HEK293 (cell line): Measurements from ENCODE around the gene RRAS.

Experiments
- ZBTB20 ChIP-seq: fragments of 450-650 bp; formaldehyde crosslinking; IDR thresholded peaks from 2 replicates; pipeline ENCODE4 v1.5.1; 2016; ENCODE audit warnings: missing biosample characterization, missing genetic modification characterization
- ZBTB26 ChIP-seq: fragments of 450-650 bp; formaldehyde crosslinking; optimal IDR thresholded peaks from 2 replicates; pipeline ENCODE3; 2016; ENCODE audit warnings: missing biosample characterization, mild to moderate bottlenecking, missing genetic modification characterization
- ZBTB7A ChIP-seq: fragments of 450-650 bp; formaldehyde crosslinking; IDR thresholded peaks from 2 replicates; pipeline ENCODE4 v1.5.1; 2016; ENCODE audit warnings: low read depth, missing biosample characterization, missing genetic modification characterization
- ZFP69B ChIP-seq: fragments of 450-650 bp; formaldehyde crosslinking; IDR thresholded peaks from 2 replicates; pipeline ENCODE4 v1.5.1; 2016; ENCODE audit warnings: missing biosample characterization, missing genetic modification characterization
- ZNF146 ChIP-seq: fragments of 450-650 bp; formaldehyde crosslinking; IDR thresholded peaks from 2 replicates; pipeline ENCODE4 v1.5.1; 2016; ENCODE audit warnings: missing biosample characterization, missing genetic modification characterization
- ZNF169 ChIP-seq: fragments of 450-650 bp; formaldehyde crosslinking; IDR thresholded peaks from 2 replicates; pipeline ENCODE4 v1.5.1; 2016; ENCODE audit warnings: missing biosample characterization, missing genetic modification characterization
- ZNF266 ChIP-seq: fragments of 450-650 bp; formaldehyde crosslinking; IDR thresholded peaks from 2 replicates; pipeline ENCODE4 v1.5.1; 2016; ENCODE audit warnings: missing biosample characterization, missing genetic modification characterization, low read depth
- ZNF473 ChIP-seq: fragments of 450-650 bp; formaldehyde crosslinking; IDR thresholded peaks from 2 replicates; pipeline ENCODE4 v1.5.1; 2017; ENCODE audit warnings: missing biosample characterization, missing genetic modification characterization
- ZNF530 ChIP-seq: fragments of 450-650 bp; formaldehyde crosslinking; IDR thresholded peaks from 2 replicates; pipeline ENCODE4 v1.5.1; 2016; ENCODE audit warnings: low read depth, missing biosample characterization, missing genetic modification characterization
- ZNF544 ChIP-seq: fragments of 450-650 bp; formaldehyde crosslinking; IDR thresholded peaks from 2 replicates; pipeline ENCODE4 v1.5.0; 2017; ENCODE audit warnings: missing biosample characterization, missing genetic modification characterization
- ZNF571 ChIP-seq: fragments of 450-650 bp; formaldehyde crosslinking; IDR thresholded peaks from 2 replicates; pipeline ENCODE4 v1.5.0; 2017; ENCODE audit warnings: missing biosample characterization, missing genetic modification characterization
- ZNF585B ChIP-seq: fragments of 450-650 bp; formaldehyde crosslinking; IDR thresholded peaks from 2 replicates; pipeline ENCODE4 v1.5.1; 2016; ENCODE audit warnings: missing biosample characterization, missing genetic modification characterization
- ZNF621 ChIP-seq: fragments of 450-650 bp; formaldehyde crosslinking; IDR thresholded peaks from 2 replicates; pipeline ENCODE4 v1.5.1; 2017; ENCODE audit warnings: missing biosample characterization, missing genetic modification characterization
- ZNF629 ChIP-seq: fragments of 450-650 bp; formaldehyde crosslinking; IDR thresholded peaks from 2 replicates; pipeline ENCODE4 v1.5.1; 2017; ENCODE audit warnings: missing biosample characterization, missing genetic modification characterization
- ZNF670 ChIP-seq: fragments of 450-650 bp; formaldehyde crosslinking; IDR thresholded peaks from 2 replicates; pipeline ENCODE4 v1.5.1; 2016; ENCODE audit warnings: missing biosample characterization, missing genetic modification characterization, low read depth
- ZNF785 ChIP-seq: fragments of 450-650 bp; formaldehyde crosslinking; IDR thresholded peaks from 2 replicates; pipeline ENCODE4 v1.5.1; 2016; ENCODE audit warnings: missing biosample characterization, missing genetic modification characterization
- ZSCAN30 ChIP-seq: fragments of 450-650 bp; IDR thresholded peaks from 2 replicates; pipeline ENCODE4 v1.5.1; 2018; ENCODE audit warnings: missing biosample characterization, mild to moderate bottlenecking, missing genetic modification characterization, moderate library complexity
- ZSCAN4 ChIP-seq: fragments of 450-650 bp; formaldehyde crosslinking; IDR thresholded peaks from 2 replicates; pipeline ENCODE4 v1.5.1; 2017; ENCODE audit warnings: missing biosample characterization, missing genetic modification characterization
- TF ChIP-seq, protein P1 (sequence below): fragments of 450-650 bp; formaldehyde crosslinking; IDR thresholded peaks from 2 replicates; pipeline ENCODE4 v1.5.1; 2016; ENCODE audit warnings: missing biosample characterization, missing genetic modification characterization, borderline replicate concordance
- TF ChIP-seq, protein P2 (sequence below): IDR thresholded peaks from 2 replicates; pipeline ENCODE4 v1.6.1; 2011; ENCODE audit warnings: mild to moderate bottlenecking, low read depth, low read length, borderline replicate concordance
- TF ChIP-seq, protein P3 (sequence below): fragments of 450-650 bp; formaldehyde crosslinking; IDR thresholded peaks from 2 replicates; pipeline ENCODE4 v1.5.1; 2017; ENCODE audit warnings: missing biosample characterization, mild to moderate bottlenecking, missing genetic modification characterization, moderate library complexity
- TF ChIP-seq, protein P4 (sequence below): fragments of 450-650 bp; formaldehyde crosslinking; conservative IDR thresholded peaks from 2 replicates; pipeline ENCODE4 v1.5.1; 2016; ENCODE audit warnings: low read depth, missing biosample characterization, missing genetic modification characterization
- TF ChIP-seq, protein P5 (sequence below): fragments of 450-650 bp; formaldehyde crosslinking; IDR thresholded peaks from 2 replicates; pipeline ENCODE4 v1.5.1; 2016; ENCODE audit warnings: missing biosample characterization, missing genetic modification characterization

Gene RRAS

DNA sequence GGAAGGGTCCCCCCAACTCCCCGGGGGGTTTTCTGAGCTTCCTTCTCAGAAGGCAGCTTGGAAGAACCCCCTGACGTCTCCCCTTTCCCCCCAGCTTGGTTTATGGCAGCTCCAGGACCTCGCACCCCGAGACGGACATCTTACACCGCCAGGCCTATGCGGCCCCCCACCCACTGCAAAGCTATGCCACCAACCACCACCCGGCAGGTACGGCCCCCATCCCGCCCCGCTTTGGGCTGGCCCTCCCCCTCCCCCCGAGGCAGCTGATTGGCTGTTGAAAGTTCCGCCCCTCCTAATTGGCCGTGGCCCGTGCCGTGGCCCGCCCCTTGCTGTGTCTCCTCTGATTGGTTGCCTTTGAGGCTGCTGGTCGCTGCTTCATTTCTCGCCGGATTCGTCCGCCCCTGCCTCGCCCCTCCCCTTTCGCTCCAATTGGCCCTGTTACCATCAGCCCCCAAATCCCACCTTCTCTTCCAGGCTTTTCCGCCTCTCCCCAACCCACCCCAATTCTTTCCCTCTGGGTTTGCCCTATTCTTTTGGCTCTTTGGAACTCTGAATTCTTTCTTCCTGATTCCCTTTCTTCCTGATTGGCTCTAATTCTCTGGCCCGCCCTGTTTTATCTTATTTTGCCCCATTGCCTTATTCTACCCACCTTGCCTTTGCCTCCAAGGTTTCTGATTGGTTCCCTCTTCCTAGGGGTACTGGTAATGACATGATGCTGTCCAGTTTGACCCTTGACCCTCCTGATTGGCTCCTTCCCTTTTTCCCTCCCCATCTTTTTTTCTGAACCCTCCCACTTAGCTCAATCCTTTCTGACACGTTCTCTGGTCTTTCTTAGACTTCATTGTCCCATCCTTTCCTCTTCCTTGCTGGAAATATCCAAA lies 46.5 kb downstream of the RRAS start (continued):
- TF ChIP-seq, protein P1, sequence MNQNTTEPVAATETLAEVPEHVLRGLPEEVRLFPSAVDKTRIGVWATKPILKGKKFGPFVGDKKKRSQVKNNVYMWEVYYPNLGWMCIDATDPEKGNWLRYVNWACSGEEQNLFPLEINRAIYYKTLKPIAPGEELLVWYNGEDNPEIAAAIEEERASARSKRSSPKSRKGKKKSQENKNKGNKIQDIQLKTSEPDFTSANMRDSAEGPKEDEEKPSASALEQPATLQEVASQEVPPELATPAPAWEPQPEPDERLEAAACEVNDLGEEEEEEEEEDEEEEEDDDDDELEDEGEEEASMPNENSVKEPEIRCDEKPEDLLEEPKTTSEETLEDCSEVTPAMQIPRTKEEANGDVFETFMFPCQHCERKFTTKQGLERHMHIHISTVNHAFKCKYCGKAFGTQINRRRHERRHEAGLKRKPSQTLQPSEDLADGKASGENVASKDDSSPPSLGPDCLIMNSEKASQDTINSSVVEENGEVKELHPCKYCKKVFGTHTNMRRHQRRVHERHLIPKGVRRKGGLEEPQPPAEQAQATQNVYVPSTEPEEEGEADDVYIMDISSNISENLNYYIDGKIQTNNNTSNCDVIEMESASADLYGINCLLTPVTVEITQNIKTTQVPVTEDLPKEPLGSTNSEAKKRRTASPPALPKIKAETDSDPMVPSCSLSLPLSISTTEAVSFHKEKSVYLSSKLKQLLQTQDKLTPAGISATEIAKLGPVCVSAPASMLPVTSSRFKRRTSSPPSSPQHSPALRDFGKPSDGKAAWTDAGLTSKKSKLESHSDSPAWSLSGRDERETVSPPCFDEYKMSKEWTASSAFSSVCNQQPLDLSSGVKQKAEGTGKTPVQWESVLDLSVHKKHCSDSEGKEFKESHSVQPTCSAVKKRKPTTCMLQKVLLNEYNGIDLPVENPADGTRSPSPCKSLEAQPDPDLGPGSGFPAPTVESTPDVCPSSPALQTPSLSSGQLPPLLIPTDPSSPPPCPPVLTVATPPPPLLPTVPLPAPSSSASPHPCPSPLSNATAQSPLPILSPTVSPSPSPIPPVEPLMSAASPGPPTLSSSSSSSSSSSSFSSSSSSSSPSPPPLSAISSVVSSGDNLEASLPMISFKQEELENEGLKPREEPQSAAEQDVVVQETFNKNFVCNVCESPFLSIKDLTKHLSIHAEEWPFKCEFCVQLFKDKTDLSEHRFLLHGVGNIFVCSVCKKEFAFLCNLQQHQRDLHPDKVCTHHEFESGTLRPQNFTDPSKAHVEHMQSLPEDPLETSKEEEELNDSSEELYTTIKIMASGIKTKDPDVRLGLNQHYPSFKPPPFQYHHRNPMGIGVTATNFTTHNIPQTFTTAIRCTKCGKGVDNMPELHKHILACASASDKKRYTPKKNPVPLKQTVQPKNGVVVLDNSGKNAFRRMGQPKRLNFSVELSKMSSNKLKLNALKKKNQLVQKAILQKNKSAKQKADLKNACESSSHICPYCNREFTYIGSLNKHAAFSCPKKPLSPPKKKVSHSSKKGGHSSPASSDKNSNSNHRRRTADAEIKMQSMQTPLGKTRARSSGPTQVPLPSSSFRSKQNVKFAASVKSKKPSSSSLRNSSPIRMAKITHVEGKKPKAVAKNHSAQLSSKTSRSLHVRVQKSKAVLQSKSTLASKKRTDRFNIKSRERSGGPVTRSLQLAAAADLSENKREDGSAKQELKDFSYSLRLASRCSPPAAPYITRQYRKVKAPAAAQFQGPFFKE (tag by site-specific recombination), result no peak
- TF ChIP-seq ZNF621 (tag by site-specific recombination) (no peak), ZNF169 (tag by site-specific recombination) (no peak), ZNF473 (tag by site-specific recombination) (no peak), ZNF785 (no peak), ZSCAN4 (no peak), ZBTB20 (peak; percentile 90), ZNF571 (tag by site-specific recombination) (no peak), ZBTB7A (tag by site-specific recombination) (no peak), ZNF530 (tag by site-specific recombination) (no peak), ZSCAN30 (tag by site-specific recombination) (no peak), ZFP69B (no peak), ZNF146 (tag by site-specific recombination) (no peak), ZNF670 (no peak), ZNF544 (tag by site-specific recombination) (no peak), ZNF585B (tag by site-specific recombination) (no peak), ZNF266 (tag by site-specific recombination) (no peak), ZNF629 (tag by site-specific recombination) (no peak; the same call in 1 of the 2 replicates), ZBTB26 (no peak)
- TF ChIP-seq, protein P2, sequence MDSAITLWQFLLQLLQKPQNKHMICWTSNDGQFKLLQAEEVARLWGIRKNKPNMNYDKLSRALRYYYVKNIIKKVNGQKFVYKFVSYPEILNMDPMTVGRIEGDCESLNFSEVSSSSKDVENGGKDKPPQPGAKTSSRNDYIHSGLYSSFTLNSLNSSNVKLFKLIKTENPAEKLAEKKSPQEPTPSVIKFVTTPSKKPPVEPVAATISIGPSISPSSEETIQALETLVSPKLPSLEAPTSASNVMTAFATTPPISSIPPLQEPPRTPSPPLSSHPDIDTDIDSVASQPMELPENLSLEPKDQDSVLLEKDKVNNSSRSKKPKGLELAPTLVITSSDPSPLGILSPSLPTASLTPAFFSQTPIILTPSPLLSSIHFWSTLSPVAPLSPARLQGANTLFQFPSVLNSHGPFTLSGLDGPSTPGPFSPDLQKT, result no peak
- TF ChIP-seq, protein P3, sequence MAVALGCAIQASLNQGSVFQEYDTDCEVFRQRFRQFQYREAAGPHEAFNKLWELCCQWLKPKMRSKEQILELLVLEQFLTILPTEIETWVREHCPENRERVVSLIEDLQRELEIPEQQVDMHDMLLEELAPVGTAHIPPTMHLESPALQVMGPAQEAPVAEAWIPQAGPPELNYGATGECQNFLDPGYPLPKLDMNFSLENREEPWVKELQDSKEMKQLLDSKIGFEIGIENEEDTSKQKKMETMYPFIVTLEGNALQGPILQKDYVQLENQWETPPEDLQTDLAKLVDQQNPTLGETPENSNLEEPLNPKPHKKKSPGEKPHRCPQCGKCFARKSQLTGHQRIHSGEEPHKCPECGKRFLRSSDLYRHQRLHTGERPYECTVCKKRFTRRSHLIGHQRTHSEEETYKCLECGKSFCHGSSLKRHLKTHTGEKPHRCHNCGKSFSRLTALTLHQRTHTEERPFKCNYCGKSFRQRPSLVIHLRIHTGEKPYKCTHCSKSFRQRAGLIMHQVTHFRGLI, result no peak
- TF ChIP-seq, protein P4, sequence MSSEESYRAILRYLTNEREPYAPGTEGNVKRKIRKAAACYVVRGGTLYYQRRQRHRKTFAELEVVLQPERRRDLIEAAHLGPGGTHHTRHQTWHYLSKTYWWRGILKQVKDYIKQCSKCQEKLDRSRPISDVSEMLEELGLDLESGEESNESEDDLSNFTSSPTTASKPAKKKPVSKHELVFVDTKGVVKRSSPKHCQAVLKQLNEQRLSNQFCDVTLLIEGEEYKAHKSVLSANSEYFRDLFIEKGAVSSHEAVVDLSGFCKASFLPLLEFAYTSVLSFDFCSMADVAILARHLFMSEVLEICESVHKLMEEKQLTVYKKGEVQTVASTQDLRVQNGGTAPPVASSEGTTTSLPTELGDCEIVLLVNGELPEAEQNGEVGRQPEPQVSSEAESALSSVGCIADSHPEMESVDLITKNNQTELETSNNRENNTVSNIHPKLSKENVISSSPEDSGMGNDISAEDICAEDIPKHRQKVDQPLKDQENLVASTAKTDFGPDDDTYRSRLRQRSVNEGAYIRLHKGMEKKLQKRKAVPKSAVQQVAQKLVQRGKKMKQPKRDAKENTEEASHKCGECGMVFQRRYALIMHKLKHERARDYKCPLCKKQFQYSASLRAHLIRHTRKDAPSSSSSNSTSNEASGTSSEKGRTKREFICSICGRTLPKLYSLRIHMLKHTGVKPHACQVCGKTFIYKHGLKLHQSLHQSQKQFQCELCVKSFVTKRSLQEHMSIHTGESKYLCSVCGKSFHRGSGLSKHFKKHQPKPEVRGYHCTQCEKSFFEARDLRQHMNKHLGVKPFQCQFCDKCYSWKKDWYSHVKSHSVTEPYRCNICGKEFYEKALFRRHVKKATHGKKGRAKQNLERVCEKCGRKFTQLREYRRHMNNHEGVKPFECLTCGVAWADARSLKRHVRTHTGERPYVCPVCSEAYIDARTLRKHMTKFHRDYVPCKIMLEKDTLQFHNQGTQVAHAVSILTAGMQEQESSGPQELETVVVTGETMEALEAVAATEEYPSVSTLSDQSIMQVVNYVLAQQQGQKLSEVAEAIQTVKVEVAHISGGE (tag by site-specific recombination), result 0 out of 2 replicates have a peak, but pooled peaks have one; percentile 24
- TF ChIP-seq, protein P5, sequence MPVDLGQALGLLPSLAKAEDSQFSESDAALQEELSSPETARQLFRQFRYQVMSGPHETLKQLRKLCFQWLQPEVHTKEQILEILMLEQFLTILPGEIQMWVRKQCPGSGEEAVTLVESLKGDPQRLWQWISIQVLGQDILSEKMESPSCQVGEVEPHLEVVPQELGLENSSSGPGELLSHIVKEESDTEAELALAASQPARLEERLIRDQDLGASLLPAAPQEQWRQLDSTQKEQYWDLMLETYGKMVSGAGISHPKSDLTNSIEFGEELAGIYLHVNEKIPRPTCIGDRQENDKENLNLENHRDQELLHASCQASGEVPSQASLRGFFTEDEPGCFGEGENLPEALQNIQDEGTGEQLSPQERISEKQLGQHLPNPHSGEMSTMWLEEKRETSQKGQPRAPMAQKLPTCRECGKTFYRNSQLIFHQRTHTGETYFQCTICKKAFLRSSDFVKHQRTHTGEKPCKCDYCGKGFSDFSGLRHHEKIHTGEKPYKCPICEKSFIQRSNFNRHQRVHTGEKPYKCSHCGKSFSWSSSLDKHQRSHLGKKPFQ (tag by site-specific recombination), result no peak
